GM19324 (cell line): ENCODE measurements around the gene FBXO10.
A peak's percentile ranks its signal among the peaks of the same experiment; 100 is the strongest.

Source experiments
- ATAC-seq: cut with Tn5 transposase; IDR thresholded peaks from one replicate; pipeline ENCODE4 v1.9.1; 2021; ENCODE audit warnings: mild to moderate bottlenecking, moderate library complexity; ENCODE audit not compliant: unreplicated experiment, low FRiP score

The FBXO10 gene

DNA sequence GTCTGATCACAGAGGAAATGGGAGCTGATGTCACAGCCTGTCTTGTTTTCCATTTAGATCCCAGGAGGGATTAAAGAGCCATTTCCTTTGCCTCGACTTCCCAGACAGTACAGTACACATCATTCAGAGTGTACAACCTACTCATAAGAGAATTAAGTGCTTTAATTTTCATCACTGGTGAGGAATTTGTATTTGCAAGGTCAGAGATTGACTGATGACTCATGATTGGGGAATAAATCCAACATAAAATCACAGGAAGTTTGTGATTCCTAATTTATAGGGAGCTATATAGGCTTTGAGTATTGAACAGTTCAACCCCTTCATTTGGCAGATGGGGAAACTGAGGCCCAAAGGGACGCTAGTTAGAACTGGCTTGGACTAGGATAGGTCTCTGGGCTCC is 20.3 kb upstream of the FBXO10 start:
- ATAC-seq: no peak

DNA sequence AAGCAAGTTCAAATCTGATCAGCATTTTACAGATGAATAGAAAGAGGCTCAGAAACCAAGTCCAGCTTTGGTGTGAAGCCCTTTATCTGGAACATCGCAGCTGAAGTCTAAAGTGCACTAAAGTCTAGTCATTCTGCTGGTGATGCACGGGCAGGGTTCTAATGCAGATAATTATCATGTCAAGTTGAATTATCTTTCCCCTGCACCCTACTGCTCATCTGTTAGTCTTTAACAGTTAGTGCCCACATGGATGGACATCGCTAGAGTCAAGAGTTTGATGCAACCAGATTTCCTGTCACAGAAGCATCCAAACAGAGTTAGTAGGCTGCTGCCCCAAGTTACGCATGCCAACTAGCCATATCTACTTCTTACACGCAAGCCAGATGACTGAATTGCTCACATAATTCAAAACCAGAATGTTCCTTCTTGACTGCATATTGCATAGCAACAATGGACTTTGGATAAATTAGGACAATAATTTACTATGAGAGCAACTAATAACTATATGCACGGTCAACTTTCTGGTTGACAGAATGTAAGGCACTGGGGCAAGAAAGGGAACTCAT is 17.8 kb upstream of the FBXO10 start:
- ATAC-seq: no peak

DNA sequence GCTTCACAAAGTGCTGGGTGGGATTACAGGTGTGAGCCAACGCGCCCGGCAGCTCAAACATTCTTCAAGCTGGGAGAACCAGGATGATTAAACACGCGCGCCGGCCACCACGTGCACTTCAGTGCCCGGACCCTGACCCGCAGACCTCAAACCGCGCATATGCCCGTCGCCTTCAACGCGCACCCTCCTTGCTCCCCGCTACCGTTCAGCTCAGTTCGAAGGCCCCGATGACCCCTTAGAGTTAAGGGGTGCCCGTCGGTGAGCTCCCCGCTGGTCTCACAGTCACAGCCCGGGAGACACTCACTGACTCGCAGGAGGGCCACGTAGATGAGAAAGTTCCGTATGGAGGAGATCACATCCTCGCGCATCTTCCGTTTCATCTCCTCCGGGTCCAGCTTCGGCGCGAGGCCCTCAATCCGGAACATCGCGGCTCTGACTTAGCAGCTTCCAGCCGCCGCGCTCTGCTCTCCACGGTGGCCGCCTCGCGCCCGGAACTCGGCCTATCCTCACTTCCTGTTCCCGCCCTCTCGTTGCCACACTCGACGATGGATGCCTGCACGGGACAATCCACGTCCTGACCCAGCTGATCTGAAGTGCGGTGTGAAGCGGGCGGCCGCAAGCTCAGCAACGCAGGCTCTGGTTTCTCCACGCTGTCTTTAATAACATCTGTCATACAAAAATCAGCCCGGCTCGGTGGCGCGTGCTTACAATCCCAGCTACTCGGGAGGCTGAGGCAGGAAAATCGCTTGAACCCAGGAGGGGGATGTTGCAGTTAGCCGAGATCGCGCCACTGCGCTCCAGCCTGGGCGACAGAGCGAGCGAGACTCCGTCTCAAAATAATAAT is 16.1 kb upstream of the FBXO10 start, which contains the start of gene TOMM5:
Gene TOMM5, minus strand, starts transcription at position 490 of the 844 bp plus-strand sequence. Its CDS starts 65 bp downstream, at position 425.
- peak; percentile 86 for ATAC-seq

DNA sequence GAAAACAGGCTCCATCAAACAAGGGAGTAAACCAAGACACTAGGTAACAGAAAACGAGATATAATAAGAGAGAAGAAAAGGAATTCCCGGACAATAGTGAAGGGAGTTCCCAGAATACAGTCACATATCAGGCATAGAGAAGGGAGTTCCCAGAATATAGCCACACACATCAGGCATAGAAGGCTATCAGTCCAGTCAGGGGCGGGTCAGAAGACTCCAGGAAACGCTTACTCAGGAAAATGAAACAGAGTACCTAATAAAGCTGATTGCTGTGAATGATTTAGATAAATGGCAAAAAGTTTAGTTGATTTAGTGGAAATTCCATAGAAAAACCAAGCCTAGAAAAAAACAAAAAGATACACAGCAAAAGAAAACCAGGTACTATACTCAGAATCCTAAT is 11.3 kb upstream of the FBXO10 start:
- no peak for ATAC-seq

DNA sequence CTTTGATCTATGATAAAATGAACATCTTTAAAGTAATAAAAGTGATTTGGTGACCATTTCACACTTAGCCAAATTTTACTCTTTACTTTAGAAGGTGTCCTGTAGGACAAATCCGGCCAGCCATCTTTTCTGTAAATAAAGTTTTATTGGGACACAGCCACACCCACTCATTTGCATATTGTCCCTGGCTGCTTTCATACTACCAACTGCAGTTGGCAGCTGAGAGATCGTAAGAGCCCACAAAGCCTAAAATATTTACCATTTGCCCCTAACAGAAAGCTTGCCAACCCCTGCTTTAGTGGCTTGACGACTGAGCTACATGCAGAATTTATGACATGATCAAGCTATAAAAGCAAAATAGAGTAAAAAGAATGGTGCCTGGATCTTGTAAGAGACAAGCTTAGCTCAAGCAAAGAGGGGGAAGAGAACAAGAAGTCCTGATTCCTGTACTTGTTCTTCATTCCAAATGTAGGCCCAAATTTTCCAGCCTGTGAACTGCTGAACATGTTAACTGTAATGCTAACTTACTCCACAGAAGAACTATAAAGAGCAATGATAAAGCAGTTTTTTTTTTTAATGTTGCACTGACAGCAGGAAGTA is 7.4 kb upstream of the FBXO10 start:
- no peak for ATAC-seq

DNA sequence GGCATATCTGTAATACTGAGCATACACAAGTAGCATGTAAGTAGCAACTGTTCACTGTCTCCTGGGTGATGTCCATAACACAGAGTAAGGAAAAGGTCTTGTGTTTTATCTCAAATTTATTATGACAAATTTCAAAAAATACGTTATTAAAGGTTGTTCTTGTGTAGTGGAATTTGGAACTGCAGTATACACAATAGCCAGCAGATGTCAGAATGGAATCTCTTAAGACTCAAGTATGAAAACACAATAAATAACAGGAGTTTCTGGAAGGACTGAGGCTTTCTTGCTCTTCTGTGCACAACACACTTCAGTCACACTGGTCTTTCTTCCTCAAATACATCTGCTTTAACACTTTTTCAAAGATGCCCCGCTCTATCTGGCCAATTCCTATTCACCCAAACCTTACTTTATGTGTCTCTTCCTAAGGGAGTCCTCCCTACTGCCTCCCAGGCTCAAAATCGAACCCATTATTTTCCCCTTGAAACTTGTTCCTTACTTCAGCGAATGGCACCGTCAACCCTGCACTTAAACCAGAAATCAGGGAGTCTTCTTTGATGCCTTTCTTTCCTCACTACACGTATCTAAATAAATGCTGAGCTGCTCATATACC is 6.5 kb upstream of the FBXO10 start:
- no peak for ATAC-seq

DNA sequence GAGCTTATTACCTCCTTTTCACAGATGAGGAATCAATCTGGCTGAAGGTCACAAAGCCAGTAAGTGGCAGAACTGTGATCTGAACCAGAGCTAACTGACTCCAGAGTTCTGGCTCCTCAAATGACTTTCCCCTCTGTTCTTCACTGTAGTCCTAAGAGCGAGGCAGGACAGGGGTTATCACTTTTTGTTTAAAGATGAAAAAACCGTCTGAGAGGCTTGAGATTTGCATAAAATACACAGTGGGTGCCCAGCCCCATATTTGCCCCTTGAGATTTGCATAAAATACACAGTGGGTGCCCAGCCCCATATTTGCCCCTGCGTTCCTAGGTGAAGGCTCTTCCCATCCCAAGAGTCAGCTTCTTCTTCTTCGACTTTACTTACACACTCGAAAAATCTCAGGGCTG is 667 bp downstream of the FBXO10 start:
- ATAC-seq: peak; percentile 45

DNA sequence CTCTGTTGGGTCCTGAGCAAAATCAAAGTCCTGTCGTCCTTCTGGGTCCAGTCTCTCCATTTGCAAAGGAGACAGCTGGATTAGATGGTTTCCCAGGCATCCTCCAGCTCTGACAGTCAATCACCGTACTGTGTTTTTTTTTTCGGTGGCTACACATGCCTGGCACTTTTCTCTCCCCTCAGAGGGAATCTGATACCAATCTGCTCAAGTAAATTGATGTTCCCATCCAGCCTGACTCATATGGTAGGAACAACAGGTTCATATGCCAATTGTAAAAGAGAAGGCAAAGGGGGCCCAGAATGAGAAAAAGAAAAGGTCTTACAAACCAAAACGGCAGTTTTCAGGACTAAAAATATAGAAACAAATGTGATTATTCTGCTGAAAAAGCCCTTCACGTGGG is 1.2 kb downstream of the FBXO10 start:
- ATAC-seq: no peak

DNA sequence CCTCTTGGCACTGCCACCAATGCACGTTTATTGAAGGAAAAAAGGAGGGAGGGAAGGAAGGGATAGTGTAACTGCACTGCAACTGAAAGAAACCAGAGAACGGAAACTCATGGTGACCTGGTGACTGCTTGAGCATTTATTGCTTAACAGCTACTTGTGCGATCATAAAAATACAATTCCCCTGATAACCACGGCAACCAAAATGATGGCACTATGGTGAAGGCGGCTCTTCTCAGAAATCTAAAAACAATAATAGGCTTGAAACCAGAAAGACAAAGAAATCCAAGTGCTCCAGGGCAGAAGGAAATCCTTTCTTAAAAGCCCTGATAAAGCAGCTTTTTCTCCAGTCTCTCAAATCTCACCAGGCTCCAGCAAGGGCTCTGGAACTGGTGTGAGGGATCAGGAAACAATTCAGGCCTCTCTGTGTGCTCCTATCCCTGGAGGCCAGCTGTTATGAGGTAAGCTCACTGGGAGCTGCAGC is 1.9 kb downstream of the FBXO10 start:
- ATAC-seq: no peak

DNA sequence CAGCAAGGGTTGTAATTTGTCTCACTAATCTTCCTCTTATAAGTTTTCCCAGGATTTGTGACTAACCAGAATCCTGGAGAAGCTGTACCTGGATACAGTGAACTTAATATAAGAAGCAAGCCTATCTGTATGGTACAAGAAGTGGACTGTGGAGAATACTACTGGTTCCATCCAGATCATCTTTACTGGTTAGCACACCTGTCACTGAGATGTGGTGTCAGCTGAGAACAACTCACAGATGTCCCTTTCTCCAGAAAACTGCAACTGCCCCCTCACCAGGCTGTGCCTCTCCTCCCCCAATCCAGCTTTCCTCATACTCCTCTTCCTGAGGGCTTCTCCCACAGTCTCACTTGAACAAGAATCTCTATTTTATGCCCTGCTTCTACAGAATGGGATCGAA is 4.9 kb downstream of the FBXO10 start:
- ATAC-seq: no peak

DNA sequence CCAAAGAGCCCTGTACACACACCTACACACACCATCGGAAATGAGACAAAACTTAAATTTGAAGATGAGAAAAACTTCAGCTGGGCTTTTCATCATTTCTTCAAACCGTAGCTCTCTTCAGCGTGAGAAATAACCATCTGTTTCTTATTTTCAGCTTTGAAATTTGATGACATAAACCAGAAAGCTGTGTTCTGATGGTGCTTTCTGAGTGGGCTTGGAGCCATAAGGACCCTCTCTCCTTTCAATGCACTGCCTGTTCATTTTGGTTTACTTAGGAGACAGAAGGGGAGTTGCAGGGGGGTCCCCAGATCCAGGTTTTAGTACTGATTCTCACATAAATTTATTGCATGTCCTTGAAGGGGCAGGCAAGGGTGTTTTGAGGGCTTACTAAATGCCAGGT is 9.5 kb downstream of the FBXO10 start:
- ATAC-seq: no peak

DNA sequence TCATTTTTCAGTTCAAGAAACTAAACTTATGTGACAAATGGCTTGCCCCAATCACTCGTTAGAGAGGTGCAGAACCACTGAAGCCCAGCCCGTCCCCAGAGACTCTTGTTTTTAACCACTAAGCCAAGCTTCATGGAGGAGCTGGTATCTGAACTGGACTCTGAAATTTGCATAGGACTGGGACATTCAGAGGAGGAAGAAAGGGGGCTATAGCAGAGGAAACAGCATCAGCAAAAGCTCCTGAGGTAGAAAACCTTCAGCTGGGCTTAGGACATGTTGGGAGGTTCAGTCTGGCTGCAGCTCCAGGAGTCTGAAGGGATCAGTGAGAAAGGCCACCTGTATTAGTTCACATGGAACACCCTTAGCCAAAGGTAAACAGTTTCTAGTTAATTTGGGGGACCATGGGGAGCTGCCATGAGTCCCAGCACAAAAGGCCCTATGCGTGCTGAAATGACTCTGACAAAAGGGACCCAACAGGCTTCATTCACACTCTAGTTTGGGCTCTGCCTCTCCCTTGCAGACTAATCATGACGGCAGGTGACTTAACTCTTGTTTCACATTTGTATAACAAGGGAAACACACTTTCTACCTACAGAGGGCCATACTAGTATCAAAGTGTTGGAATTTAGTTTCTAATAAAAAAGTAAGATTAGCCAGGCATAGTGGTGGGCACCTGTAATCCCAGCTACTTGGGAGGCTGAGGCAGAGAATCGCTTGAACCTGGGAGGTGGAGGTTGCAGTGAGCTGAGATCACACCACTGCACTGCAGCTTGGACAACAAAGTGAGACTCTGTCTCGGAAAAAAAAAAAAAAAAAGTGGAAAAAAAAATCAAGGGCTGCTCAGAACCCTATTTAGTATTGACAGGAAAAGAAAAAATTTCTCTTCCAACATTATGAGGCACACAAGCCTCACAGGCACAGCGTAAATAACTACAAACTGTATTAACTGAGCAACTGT is 10.2 kb downstream of the FBXO10 start:
- peak; percentile 84 for ATAC-seq

DNA sequence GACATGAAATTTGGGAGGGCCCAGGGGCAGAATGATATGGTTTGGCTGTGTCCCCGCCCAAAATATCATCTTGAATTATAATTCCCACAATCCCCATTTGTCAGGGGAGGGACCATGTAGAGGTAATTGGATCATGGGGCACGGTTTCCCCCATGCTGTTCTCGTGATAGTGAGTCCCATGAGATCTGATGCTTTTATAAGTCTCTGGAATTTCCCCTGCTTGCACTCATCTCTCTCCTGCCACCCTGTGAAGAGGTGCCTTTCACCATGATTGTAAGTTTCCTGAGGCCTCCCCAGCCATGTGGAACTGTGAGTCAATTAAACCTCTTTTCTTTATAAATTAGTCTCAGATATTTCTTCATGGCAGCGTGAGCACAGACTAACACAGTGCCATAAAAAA is 11.3 kb downstream of the FBXO10 start:
- ATAC-seq: no peak

DNA sequence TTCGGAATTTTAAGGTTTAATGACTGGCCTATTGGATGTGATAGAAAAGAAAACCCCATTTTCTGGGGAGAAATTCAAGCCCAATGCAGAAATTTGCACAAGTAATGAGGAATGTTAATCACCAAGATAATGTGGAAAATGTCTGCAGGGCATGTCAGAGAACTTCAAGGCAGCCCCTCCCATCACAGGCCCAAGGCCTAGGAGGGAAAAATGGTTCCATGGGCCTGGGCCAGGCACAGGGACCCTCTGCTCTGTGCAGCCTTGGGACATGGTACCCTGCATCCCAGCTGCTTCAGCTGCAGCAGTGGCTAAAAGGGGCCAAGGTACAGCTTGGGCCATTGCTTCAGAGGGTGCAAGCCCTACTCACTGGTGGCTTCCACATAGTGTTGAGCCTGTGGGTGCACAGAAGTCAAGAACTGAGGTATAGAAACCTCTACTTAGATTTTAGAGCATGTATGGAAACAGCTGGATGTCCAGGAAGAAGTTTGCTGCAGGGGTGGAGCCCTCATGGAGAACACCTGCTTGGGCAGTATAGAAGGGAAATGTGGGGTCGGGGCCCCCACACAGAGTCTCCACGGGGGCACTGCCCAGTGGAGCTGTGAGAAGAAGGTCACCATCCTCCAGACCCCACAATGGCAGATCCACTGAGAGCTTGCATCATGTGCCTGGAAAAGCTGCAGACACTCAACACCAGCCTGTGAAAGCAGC is 12.2 kb downstream of the FBXO10 start:
- no peak for ATAC-seq

DNA sequence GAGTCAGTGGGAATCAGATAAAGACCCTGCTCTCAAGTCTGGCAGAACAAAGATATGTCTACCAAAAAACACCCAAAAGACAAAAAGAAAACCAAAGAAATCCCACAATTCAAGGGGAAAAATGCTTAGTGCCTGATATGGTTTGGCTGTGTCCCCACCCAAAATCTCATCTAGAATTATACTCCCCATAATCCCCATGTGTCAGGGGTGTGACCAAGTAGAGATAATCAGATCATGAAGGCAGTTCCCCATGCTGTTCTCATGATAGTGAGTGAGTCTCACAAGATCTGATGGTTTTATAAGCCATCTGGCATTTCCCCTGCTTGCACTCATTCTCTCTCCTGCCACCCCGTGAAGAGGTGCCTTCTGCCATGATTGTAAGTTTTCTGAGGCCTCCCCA is 13.4 kb downstream of the FBXO10 start:
- ATAC-seq: no peak

DNA sequence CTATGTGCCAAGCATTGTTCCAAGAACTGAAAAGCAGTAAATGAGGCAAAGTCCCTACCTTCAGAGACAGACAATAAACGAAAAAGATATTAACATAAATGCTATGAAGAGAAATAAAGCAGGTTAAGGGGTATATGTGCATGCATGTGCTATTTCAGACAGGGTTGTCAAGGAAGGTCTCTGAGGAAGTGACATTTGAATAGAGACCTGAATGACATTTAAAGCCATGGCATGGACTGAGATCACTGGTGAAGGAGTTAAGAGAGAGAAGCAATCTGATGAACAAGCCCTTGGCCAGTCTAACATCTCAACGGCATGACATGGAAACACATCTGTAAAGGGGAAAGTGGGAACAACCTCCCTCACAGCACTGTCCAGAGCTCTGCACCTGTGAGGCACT is 14.5 kb downstream of the FBXO10 start:
- ATAC-seq: no peak

DNA sequence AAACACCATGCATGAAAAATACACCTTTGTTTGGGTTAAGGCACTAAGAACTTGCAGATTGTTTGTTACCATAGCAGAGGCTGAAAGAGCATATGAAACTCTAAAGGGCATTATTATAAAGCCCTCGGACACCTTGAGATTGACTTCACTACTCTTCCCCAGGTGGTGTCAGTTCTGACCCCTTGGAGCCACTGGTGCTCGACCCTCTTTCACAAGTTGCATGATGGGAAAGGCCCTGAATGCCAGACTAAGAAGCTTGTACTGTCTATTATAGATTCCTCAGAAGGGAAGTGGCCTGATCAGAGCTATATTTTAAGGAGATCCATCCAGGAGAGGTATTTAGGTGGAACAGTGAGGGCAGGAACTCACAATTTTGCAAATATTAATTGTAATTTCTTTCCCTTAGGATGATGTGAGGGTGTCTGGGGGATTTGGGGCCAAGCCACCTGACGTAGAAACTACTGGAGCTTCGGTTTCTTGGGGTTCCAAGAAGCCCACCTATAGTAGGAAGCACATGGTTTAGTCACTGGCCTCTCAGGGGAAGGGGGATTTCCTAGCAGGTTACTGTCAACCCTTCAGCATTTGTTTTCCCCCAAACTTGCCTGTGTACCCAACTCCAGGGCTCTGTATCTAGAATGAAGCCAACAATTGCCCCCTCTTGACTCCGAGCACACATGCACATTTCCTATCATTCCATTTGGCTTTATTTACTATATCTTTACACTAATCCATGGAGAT is 16.2 kb downstream of the FBXO10 start:
- ATAC-seq: no peak

DNA sequence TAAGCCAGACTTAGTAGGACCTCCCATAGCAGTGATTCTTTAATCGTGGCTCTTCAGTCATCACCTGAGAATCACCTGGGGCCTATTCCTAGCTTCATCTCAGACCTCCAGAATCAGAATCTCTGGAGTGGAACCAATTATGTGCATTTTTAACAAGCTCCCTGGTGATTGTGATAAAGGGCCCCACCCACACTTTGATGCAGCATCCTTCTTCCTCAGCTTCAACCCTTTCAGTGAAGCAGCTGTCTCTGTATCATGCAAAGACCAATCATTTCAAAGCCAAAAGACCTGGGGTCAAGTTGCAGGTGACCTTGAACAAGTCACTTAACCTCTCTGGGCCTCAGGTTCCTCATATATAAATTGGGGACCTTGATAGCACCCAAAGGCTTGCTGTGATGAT is 17.1 kb downstream of the FBXO10 start:
- ATAC-seq: no peak

DNA sequence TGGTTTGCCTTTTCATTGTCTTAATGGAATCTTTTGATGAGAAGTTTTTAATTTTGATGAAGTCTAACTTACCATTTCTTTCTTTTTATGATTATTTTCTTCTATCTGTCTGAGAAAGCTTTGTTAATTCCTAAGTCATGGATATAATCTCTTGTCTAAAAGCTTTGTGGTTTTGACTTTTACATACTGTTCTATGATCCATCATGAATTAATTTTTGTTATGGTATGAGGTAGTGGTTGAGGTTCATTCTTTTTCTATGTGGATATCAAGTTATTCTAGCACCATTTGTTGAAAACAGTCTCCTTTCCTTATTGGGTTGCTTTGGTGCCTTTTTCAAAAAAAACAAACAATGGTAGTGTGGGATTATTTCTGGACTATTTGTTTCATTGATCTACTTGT is 20.4 kb downstream of the FBXO10 start:
- no peak for ATAC-seq
